Stimulated activated naive CD8-positive, alpha-beta T cell treated with anti-CD3 and anti-CD28 coated beads, Interleukin-15, Interleukin-2, amounts not matched to agents 100 ng/mL and 50 ng/mL, for 24 hours (primary cell): ENCODE data around the gene NRL.

ENCODE experiments used
- H3K27ac Mint-ChIP-seq: one replicate; pipeline ENCODE4 v1.8.0; 2021; ENCODE audit warnings: mild to moderate bottlenecking, mixed read lengths
- H3K27me3 Mint-ChIP-seq: one replicate; pipeline ENCODE4 v1.8.0; 2021; ENCODE audit warnings: mixed read lengths
- H3K36me3 Mint-ChIP-seq: one replicate; pipeline ENCODE4 v1.8.0; 2021; ENCODE audit warnings: low read depth, mixed read lengths
- H3K4me1 Mint-ChIP-seq: one replicate; pipeline ENCODE4 v1.8.0; 2021; ENCODE audit warnings: low read depth, mixed read lengths
- H3K4me3 Mint-ChIP-seq: one replicate; pipeline ENCODE4 v1.8.0; 2021; ENCODE audit warnings: mild to moderate bottlenecking, mixed read lengths
- H3K9me3 Mint-ChIP-seq: one replicate; pipeline ENCODE4 v1.8.0; 2021; ENCODE audit warnings: mixed read lengths

Gene NRL

DNA sequence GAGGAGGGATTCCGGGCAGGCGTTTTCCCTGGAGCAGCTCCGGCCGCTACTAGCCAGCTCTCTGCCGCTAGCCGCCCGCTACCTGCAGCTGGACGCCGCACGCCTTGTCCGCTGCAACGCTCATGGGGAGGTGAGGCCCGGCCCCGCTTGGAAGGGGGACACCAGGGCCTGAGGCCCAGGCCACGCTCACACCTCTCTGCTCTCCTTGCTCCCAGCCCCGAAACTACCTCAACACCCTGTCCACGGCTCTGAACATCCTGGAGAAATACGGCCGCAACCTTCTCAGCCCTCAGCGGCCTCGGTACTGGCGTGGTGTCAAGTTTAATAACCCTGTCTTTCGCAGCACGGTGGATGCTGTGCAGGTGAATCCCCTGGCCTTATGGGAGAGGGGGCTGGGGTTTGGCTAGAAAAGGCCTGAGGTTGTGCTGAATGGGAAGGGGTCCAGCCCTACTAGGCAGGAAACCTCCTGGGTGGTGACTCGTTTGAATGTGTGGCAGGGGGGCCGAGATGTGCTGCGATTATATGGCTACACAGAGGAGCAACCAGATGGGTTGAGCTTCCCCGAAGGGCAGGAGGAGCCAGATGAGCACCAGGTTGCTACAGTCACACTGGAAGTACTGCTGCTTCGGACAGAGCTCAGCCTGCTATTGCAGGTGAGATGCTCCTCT, 33.1 kb upstream of the NRL start:
- Mint-ChIP-seq H3K9me3 (no peaks in the 10 kb centered on the region), H3K36me3 (peaks cover 69% of the 10 kb centered on the region), H3K4me3 (peak overlapping the region; percentile 99), H3K27ac (peak overlapping the region; percentile 85), H3K4me1 (peaks cover 58% of the 10 kb centered on the region), H3K27me3 (no peaks in the 10 kb centered on the region)

DNA sequence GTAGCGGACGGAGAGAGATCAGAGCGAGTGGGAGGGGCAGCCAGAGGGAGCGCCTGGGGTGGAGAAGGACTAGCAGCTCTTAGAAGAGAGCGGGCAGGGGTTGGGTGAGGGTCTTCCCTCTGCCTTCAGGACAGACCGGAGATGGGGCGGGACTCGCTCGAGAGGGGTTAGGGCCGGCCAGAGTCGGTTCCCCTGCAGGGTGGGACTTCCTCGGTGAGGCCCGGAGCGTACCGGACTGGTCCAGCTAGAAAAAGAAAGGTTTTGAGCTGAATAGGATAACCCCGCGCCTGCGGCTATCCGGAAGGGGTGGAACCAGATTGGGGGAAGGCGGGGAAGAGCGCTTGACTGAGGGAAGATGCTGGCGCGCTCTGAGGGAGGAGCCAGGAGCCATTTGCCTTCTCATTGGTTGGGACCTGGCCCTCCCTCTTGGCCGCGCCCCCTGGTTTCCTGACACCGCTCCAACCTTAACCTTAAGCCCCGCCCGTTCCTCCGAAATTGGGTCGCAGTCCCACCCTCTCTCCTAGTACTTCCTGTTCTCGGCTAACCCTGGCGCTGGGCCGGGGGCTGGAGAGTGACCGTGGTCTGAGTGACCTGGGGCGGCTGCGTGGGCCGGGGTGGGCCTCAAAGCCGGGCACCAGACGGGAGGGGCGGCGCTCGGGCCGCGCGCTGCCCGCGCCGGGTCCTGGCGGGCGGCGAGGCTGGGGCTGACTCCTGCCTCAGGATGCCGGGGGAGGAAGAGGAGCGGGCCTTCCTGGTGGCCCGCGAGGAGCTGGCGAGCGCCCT, 32.4 kb upstream of the NRL start, which contains the start of gene RNF31:
TSS of gene RNF31 (plus strand) at position 521 of the 783 bp plus-strand sequence. CDS start at position 722, 201 bp downstream.
- H3K4me3 Mint-ChIP-seq, result peak within 1 kb of the TSS; percentile 99
- H3K36me3 Mint-ChIP-seq, result peaks cover 72% of the 10 kb centered on the region
- no peaks in the 10 kb centered on the region for H3K9me3 Mint-ChIP-seq
- peaks cover 63% of the 10 kb centered on the region for H3K4me1 Mint-ChIP-seq
- H3K27ac Mint-ChIP-seq, result peak within 1 kb of the TSS; percentile 98
- H3K27me3 Mint-ChIP-seq, result no peaks in the 10 kb centered on the region

DNA sequence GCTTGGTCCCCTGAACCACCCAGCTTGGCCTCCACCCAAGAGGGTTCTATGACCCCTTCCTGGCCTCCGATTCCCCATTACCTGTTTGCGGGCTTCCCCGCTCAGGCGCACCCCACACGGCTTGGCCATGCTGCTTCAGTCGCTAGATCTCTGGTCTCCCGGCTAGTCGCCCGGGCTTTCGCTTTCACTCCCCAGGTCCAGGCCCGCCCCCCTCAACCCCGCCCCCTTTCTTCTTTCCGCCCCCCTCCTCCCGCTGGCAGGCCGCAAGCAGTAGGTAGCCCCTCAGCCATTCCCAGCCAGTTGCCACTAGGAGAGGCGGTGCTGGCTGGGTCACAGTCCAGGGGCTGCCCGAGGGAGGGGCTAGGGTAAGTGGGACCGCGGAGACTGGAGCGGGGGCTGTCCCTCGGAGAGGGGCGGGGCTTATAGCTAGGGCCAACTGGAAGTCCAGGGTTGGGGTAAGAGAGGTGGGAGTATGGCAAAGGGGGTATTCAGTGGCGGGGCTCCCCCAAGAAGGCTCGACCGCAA, 31.8 kb upstream of the NRL start, which contains the start of gene PSME2:
TSS of gene PSME2 (minus strand) at position 158 of the 525 bp plus-strand sequence. CDS start at position 129, 29 bp downstream.
- Mint-ChIP-seq H3K4me1 (peaks cover 68% of the 10 kb centered on the region), H3K27ac (peak within 1 kb of the TSS; percentile 98), H3K36me3 (peaks cover 69% of the 10 kb centered on the region)

DNA sequence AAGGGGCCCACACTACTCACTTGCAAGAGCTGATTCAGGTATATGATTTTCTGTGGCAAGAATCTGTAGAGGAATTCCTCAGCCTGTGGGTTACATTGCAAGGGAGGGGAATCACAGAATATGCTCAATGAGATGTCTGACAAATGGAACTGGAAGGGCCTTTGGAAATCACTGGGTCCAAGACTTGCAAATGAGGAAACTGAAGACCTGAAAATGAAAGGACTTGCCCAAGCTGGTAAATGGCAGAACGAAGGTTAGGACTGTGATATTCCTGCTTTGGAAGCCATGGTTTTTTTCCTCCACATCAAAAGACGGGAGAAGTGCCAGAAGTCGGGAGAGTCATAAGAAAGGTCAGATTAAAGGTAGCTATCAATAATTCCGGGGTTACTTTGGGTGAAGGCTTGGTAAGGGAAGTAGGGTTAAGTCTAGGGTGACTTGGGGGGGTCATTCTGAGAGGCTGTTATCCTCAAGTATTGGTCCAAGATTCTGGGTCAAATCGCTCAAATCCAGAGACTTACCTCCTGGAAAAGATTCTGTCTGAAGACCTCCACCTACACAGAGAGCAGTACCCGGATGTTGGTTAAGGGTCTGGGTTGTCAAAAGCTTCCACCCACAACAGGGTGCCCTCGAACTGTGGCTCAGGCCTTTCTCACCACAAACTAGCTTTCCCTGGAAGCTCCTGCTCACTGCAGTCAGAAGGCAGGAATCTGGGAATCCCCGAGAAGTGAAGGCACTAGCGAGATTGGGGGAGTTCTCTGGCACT, 31.1 kb upstream of the NRL start:
- peaks cover 64% of the 10 kb centered on the region for H3K36me3 Mint-ChIP-seq
- H3K9me3 Mint-ChIP-seq, result no peaks in the 10 kb centered on the region
- H3K4me1 Mint-ChIP-seq, result peaks cover 68% of the 10 kb centered on the region
- H3K4me3 Mint-ChIP-seq, result peak overlapping the region; percentile 99
- no peaks in the 10 kb centered on the region for H3K27me3 Mint-ChIP-seq
- peak overlapping the region; percentile 98 for H3K27ac Mint-ChIP-seq

More for the DNA sequence above, 31.8 kb upstream of the NRL start, which contains the start of gene PSME2:
- H3K9me3 Mint-ChIP-seq, result no peaks in the 10 kb centered on the region
- H3K4me3 Mint-ChIP-seq, result peak within 1 kb of the TSS; percentile 99
- no peaks in the 10 kb centered on the region for H3K27me3 Mint-ChIP-seq

DNA sequence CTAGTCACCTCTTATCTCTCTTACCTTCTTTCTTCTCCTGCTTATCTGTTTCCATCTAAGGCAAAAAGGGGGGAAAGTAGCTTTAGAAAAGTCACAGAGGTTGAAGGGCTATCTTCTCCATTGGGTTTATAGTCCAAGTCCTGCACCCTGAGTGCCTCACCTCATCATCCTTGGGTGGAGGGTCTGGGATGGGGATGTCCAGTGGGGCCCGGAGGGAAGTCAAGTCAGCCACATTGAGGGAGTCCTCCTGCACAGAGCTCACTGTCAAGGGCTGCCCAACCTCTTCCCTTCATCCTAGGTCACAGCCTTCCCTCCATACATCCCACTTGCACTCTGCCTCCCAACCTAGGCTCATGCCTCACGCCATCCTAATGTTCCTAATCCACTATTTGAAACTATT, 30.5 kb upstream of the NRL start:
- peaks cover 61% of the 10 kb centered on the region for H3K4me1 Mint-ChIP-seq
- H3K9me3 Mint-ChIP-seq, result no peaks in the 10 kb centered on the region
- peaks cover 63% of the 10 kb centered on the region for H3K36me3 Mint-ChIP-seq
- peak overlapping the region; percentile 99 for H3K4me3 Mint-ChIP-seq
- H3K27ac Mint-ChIP-seq, result peak overlapping the region; percentile 98
- H3K27me3 Mint-ChIP-seq, result no peaks in the 10 kb centered on the region

DNA sequence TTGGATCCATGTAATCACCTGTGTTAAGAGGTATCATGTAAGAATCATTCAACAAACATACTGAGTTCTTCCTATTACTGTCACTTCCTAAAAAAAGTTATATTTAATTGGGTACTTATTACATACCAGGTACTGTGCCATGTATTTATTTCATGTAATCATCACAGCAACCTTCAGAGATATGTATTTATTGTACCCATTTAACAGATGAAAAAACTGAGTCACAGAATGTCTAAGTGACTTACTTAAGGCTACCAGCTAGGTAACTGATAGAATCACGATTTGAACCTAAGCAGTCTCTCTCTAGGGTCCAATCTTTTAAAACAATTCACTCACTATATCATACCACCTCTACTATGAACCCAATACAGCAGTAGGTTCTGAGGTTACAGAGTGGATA, 29.7 kb upstream of the NRL start:
- Mint-ChIP-seq H3K36me3 (peaks cover 63% of the 10 kb centered on the region), H3K9me3 (no peaks in the 10 kb centered on the region)

DNA sequence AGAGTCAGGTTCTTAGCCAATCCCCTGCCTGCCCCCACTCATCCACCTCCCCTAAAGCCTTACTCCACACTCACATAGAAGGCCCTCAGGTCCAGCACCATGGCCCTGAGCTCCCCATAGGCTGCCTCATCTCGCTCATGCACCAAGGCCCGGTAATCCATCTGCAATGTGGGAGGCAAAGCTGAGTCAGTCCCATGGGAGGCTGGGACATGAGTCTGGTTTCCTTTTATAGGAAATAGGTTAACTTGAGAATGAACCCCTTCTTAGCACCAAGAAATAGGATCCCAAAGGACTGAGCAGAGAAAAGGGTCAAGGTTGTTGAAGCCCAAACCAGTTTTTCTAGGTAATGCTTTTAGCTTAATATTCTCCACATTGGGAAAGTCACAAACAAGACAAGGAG, 28.8 kb upstream of the NRL start:
- H3K27ac Mint-ChIP-seq, result peak overlapping the region; percentile 62
- peak overlapping the region; percentile 53 for H3K4me3 Mint-ChIP-seq
- peaks cover 63% of the 10 kb centered on the region for H3K36me3 Mint-ChIP-seq

More for the DNA sequence above, 29.7 kb upstream of the NRL start:
- peaks cover 62% of the 10 kb centered on the region for H3K4me1 Mint-ChIP-seq
- H3K4me3 Mint-ChIP-seq, result peak overlapping the region; percentile 99
- H3K27ac Mint-ChIP-seq, result peak overlapping the region; percentile 98
- H3K27me3 Mint-ChIP-seq, result no peaks in the 10 kb centered on the region

DNA sequence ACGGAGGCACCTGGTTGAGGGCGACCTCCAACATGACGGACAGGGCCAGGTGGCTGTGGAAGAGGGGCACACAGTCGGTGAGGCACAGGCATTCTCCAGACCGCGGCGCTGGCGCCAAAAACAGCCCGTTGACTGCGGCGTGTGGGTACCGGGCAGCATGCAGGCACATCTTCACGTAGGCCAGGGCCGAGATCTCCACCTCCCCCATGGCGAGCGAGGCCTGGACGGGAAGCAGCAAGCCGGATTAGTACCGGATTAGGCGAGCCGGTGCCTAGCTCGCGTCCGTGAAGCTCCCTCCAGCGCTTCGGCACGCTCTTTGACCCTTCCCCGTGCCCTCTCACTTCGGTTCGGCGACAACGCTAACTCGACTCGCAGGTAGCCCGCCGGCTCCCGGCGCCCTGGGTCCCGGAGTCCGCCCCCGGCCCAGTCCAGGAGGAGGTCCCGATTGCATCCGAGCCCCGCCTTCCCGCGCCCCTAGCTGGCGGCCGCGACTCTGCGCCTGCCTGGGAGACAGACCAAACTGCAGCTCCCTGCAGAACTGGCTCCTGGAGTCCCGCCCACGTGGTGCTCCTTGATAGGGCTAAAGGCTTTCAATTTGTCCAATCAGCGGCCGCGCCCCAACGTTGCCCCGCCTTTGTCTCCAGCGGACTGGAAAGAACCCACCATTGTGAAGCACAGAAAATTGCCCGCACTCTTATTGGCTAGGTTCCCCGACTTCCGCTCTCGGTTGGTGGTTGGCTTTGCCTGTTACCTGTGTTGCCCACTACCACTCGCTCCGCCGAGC, 26.5 kb upstream of the NRL start, which contains the start of gene EMC9:
TSS of gene EMC9 (minus strand) at position 495 of the 784 bp plus-strand sequence. CDS start at position 208, 287 bp downstream.
- Mint-ChIP-seq H3K4me1 (peaks cover 77% of the 10 kb centered on the region), H3K27me3 (no peaks in the 10 kb centered on the region), H3K9me3 (no peaks in the 10 kb centered on the region), H3K4me3 (peak within 1 kb of the TSS; percentile 98), H3K36me3 (peaks cover 81% of the 10 kb centered on the region), H3K27ac (peak within 1 kb of the TSS; percentile 92)

More for the DNA sequence above, 28.8 kb upstream of the NRL start:
- Mint-ChIP-seq H3K27me3 (no peaks in the 10 kb centered on the region), H3K9me3 (no peaks in the 10 kb centered on the region), H3K4me1 (peaks cover 62% of the 10 kb centered on the region)

DNA sequence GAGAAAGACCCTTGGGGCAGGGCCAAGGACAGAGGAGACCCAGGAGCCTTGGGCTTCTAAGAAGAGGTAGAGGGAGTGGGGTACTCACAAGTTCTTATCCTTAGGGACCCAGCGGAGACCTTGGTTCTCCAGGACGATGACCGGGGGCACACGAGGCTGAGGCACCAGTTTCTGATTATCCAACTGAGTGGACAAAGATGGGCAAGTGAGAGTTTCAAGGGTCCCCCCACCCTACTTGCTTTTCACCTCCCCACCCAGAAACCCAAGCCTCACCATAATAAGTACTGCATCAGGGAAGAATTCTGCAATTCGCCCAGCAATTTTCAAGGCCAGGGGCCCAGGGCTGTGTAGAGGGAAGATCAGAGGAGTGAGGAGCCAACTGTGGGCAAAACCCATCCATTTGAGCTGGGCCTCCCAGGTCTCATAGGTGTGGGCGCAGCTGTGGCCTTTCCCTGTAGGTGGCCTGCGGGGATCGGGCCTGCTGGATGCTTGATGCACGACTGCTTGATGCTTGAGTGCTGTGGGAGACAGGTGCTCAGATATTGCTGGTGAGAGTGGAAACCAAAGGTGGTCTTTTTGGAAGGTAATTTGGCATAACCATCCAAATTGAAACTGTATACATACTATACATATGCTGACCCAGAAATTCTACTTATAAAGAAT, 24.7 kb upstream of the NRL start:
- H3K27ac Mint-ChIP-seq, result peak overlapping the region; percentile 72

DNA sequence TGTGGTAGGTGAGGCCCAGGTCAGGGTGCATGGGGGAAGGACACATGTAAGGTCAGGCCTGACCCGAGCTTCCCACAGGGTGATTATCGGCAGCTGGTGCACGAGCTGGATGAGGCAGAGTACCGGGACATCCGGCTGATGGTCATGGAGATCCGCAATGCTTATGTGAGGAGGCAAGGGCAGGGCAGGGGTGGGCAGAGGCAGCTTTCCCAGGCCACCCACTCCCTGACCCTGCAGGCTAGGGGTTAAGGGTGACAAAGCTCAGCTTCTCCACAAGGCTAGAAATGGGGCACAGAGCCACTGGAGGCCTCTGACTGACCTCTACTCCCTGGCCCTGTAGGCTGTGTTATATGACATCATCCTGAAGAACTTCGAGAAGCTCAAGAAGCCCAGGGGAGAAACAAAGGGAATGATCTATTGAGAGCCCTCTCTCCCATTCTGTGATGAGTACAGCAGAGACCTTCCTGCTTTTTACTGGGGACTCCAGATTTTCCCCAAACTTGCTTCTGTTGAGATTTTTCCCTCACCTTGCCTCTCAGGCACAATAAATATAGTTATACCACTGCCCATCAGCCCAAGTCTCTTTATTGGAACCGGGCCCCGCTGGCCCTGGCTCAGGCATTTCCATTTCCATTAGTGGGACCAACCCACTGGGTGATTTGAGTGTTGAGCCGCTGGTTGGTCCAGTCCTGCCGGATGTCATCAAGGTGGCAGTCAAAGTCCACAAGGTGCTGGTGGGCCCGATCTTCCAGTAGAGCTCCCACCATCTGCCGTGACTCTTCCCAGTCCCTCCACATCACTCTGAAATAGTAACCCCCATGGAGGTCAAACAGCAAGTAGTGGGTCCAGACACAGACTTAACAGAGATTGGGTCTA, 23.9 kb upstream of the NRL start:
- Mint-ChIP-seq H3K27me3 (no peaks in the 10 kb centered on the region), H3K9me3 (no peaks in the 10 kb centered on the region), H3K36me3 (peaks cover 57% of the 10 kb centered on the region), H3K4me1 (peaks cover 62% of the 10 kb centered on the region), H3K27ac (peak overlapping the region; percentile 72), H3K4me3 (peak overlapping the region; percentile 98)

More for the DNA sequence above, 24.7 kb upstream of the NRL start:
- Mint-ChIP-seq H3K36me3 (peaks cover 62% of the 10 kb centered on the region), H3K4me1 (peaks cover 67% of the 10 kb centered on the region), H3K27me3 (no peaks in the 10 kb centered on the region), H3K4me3 (peak overlapping the region; percentile 98), H3K9me3 (no peaks in the 10 kb centered on the region)

DNA sequence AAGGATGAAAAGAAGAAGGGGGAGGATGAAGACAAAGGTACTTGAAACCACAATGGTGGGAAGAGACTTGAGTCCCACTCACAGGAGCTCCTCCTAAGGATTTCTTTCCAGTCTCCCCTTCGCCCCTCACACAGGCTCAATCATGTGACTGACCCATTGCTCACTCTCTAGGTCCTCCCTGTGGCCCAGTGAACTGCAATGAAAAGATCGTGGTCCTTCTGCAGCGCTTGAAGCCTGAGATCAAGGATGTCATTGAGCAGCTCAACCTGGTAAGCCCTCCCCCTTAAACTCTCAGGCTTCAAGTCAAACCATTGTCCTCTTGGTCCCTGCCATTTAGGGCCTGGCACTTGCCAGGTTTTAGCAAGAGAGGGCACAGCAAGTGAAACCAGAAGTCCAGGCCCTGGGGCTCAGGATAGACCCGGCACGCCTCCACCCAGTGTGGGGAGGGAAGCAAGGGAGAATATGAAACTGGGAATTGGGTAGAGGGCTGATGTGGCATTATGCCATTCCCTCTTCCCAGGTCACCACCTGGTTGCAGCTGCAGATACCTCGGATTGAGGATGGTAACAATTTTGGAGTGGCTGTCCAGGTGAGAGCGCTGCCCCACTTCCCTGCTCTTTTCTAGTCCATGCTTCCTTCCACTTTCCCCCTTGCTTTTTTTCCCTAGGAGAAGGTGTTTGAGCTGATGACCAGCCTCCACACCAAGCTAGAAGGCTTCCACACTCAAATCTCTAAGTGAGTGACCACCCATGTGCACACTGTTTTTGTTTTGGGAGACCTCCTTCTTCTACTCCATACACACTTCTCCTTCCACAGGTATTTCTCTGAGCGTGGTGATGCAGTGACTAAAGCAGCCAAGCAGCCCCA, 23.0 kb upstream of the NRL start:
- Mint-ChIP-seq H3K4me3 (peak overlapping the region; percentile 95), H3K4me1 (peaks cover 58% of the 10 kb centered on the region), H3K27me3 (no peaks in the 10 kb centered on the region), H3K9me3 (no peaks in the 10 kb centered on the region), H3K27ac (peak overlapping the region; percentile 96), H3K36me3 (peaks cover 48% of the 10 kb centered on the region)
